ENCODE data around the gene ATP5F1D.

The ATP5F1D gene

DNA sequence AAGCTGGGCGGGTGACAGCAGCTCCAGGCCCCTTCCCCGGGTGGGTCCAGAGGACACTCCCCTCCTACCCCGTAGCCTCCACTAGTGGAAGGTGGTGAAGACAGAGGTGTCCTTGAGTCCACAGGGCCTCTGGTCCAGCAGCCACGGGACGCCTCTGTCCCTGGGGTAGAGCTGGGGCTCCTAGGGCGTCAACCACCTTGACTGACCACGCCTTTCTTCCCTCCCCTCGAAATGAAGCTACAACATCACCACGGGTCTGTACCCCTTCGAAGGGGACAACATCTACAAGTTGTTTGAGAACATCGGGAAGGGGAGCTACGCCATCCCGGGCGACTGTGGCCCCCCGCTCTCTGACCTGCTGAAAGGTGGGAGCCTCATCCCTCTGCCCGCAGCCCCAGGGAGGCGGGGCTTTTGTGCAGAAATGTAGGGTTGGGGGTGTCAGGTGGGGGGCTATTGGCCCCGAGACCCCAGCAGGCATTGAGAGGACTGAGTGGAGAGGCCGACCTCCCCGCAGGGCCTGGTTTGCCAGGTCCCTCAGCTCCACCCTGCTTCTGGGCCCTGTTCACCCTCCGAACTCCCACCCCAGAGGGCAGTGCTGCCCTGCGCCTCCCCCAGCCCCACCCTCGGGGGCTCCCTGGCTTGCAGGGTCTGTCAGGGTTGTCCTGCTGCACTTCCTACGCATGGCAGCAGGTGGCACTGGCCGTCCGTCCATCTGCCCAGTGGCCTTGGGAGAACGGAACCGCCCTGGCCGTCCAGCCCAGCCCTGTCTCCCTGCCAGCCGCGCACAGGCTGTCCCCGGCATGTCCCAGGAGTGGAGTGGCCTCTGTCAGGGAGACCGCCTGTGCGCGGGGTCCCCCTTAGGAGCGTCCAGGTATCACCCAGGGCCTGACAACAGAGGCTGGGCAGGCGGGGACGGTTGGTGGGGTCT, 20.3 kb upstream of the ATP5F1D start:
- DNase-seq, result no peak

- no peak for DNase-seq
Observed at GRCh38 chr19:1221904-1222255, 19.7 kb upstream of the ATP5F1D start.

DNA sequence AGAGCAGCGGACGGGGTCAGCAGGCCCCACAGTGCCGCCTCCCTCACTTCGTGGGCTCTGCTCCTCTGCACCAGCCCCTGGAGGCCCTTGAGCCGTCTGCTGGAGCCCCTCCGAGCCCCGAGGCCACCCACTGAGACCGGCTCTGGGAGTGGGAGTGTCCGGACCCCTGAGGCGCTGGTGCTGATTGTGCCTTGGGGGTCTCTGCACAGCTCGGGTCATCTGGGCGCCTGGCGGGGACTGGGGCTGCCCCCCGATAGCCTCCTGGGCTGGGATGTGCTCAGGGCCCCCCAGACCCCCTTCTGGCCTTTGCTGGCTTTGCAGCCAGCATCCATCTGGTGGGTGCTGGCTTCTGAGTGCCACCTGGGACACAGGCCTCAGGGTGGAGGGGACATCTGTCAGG, 19.2 kb upstream of the ATP5F1D start:
- no peak for DNase-seq

DNA sequence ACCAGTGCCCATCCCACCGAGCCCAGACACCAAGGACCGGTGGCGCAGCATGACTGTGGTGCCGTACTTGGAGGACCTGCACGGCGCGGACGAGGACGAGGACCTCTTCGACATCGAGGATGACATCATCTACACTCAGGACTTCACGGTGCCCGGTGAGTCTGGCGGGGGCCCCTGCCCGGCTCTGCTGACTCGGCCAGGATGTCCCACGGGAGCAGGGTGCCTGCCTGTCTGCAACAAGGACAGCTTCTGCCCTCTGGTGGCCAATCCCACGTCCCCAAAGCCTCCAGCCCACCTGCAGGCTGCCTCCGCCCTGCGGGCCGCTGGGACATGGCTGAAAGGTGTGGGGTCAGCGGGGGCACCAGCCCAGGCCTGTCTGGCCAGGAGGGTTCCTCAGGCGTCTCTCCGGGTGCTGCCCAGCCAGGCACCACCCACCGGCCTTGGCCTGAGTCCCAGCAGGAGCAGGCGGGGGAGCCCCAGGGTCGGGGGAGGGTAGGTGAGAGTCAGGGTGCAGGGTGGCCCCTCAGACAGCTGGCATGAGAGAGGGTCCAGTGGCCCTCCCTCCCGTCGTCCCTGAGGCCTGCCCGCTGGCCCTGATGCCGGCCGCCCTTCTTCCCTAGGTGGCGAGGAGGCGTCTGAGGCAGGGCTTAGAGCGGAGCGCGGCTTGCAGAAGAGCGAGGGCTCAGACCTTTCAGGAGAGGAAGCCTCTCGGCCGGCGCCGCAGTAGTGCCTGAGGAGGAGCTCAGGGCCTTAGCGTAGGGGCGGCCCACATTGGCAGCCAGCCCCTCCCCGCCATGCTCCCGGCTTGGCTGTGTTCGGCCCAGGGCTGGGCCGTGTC, 18.3 kb upstream of the ATP5F1D start:
- DNase-seq, result no peak

DNA sequence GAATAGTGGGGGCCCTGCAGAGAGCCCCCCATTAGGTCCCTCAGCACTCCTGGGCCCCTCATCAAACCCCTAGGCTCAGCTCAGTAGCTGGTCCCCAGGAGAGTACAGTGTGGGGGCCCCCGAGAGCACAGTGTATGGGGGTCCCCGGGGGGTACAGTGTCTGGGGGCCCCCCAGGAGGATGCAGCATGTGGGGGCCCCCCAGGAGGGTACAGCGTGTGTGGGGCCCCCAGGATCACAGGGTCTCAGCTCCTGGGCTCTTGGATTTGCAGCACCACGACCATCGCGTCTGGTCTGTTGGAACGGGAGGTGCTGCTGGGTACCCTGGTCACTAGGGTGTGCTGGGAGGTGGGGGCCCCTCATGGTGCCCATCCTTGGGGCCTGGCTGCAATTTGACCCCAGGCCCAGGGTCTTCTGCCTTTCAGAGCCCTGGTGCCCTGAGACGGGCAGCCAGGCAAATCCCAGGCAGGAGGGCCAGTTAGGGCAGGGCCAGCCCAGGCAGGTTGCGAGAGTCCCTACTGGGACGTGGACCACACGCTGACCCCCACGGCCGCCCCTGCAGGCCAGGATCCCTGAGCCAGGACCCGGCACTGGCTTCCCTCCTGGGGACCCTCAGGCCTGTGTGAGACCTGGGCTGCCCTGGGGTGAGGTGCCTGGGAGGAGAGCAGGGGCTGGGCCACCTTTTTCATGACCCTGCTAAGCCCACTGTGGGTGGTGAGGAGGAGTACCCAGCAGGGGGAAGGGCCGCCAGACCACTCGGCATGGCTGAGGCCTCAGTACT, 17.3 kb upstream of the ATP5F1D start:
- DNase-seq, result no peak

DNA sequence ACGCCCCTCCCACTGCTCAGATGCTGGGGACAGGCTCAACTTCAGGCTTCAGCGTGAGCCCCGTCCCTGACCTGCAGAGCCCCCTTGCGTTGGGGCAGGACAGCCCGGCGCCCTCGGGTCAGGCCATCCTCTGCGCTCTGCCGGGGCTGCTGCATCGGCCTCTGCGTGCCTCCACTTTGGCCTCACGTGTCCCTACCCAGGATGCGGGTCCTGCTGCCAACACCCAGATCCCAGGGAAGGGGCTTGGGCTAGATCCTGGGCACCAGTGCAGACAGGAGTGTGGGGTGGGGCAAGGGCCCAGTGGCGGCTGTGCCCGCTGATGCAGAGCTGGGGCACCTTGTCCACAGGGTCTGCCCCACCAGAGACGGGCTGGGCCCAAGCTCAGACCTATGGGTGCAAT, 16.7 kb upstream of the ATP5F1D start:
- DNase-seq, result no peak

- no peak for DNase-seq
Observed at GRCh38 chr19:1225440-1226226, 15.9 kb upstream of the ATP5F1D start.

- DNase-seq, result no peak
Observed at GRCh38 chr19:1226227-1226518, 15.4 kb upstream of the ATP5F1D start.

- no peak for DNase-seq
Observed at GRCh38 chr19:1226522-1227303, 14.8 kb upstream of the ATP5F1D start.

DNA sequence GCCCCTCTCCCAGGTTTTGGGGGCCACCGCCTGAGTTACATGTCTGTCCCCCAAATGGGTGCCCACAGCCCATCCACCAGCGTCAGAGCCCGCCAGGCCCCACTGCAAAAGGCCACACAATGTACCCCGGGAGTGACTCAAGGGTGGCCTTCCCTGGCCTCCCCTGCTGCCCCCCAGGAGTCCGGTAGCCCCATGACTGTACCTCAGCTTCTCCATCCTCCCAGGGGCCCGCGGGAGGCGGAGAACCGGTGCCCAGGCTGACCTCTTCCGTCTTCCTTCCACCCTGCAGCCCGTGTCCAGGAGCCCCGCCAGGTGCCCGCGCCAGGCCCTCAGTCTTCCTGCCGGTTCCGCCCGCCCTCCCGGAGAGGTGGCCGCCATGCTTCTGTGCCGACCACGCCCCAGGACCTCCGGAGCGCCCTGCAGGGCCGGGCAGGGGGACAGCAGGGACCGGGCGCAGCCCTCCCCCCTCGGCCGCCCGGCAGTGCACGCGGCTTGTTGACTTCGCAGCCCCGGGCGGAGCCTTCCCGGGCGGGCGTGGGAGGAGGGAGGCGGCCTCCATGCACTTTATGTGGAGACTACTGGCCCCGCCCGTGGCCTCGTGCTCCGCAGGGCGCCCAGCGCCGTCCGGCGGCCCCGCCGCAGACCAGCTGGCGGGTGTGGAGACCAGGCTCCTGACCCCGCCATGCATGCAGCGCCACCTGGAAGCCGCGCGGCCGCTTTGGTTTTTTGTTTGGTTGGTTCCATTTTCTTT, 14.1 kb upstream of the ATP5F1D start:
- no peak for DNase-seq

GRCh38 chr19:1228161-1228957, 13.2 kb upstream of the ATP5F1D start:
- no peak for DNase-seq

DNA sequence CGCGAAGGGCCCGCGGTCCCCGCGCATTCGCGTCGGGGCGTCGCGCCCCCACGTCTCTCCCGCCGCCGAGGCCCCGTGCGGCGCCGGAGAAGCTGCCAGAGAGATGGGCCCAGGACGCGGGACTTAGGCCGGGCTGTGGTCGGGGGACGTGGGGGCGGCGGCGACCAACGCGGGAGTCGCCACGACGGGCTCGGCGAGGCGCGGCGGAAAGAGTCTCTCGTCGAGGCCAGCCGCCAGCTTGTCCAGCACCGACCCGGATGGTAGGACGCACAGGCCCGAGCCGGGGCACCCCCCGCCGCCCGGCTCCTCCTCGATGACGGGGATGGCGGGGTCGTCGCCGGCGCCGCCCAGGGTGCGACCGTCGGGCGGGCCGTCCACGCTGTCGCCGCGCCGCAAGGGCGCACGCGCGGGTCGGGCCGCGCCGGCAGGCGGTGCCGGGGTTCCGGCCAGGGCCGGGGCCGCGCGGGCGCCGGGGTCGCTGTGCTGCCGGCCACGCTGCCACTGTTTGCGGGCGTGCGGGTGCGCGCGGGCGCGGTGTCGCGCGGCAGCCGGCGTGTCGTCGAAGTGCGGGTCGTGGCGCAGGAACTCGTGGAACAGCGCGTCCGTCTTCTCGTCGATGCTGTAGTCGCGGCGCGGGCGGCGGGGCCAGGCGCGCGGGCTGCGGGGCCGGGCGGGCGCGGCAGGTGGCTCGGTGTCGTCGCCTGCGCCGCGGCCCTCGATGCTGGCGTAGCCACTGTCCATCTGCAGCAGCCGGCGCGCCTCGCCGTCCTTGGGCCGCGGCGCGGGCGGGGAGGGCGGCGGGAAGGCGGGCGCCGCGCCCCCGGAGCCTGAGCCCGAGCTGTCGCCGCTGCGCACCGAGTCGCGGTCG, 12.3 kb upstream of the ATP5F1D start:
- no peak for DNase-seq

DNA sequence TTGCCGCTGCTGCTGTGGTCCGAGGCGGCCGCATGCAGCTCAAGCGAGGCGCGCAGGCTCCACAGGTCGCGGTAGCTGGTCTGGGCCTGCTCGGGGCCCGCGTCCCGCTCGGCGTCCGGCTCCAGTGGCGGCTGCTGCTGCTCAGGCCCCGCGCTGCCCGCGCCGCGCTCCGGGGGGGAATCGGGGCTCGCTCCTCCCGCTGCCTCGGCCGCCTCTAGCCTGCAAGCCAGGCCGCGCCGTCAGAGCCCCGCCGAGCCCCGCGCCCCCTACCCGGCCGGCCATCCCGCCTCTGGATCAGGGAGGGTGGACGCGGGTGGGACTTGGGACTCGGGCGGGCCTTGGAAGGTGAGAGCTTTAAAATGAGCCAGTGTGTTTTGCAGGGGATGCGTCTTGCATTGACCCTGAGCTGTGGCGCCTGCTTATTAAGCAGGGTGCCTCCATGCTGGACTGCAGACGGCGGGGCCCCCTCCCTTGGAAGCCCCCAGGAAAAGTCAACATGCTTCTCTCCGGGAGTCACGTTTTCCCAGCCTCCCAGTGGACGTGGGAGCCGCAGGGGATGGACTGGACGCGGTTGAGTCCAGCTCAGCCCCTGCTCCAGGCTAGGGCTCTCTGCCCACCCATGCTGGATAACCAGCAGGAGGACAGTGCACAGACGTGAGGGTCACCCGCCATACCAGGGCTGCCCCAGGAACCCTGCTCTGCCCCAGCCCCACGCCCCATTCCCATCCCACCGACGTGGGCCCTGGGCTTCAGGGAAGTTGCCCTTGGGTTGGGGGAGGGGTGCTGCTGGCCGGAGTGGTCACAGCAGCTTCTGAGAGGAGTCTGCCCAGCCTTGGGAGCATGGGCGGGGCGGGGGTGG, 11.4 kb upstream of the ATP5F1D start:
- DNase-seq, result no peak

GRCh38 chr19:1230783-1231489, 10.6 kb upstream of the ATP5F1D start:
- DNase-seq, result no peak

DNA sequence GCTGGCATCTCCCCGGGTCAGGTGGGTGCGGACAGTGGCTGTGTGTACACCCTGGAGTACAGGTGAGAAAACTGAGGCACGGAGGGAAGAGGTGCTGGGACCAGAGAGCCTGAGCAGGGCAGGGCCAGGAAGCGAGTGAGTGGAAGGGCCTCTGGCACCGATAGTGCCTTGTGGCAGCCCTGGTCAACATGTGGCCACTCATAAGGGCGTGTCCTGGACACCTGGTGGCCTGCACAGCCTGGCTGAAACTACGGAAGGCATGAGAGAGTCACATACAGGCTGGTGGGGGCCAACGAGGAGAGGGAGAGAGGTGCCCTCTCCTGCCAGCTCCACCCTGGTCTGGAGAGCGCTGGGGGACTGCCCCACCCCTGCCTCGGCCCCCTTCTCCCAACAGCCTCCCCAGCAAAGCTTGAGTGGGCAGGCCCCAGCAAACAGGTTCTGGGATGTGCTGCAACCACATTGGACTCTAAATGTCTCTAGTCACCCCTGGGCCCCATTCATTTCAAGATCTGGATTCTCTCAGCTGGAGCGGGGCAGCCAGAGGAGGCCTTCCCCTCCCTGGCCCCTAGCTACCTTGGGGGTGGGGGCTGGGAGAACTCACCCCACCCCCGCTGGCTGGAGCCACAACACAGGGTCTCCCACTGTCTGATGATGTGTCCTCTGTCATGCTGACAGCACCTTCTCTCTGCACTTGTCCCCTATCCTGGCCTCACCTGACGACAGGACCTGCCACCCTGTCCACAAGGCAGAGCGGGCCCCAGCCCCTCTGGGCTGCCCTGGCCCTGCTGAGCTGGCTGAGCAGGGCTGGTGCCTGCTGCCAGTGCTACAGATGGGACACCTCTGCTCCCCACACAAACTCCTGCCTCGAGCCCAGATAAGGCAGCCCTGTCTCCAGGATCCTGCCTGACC, 9.6 kb upstream of the ATP5F1D start:
- DNase-seq, result no peak

DNA sequence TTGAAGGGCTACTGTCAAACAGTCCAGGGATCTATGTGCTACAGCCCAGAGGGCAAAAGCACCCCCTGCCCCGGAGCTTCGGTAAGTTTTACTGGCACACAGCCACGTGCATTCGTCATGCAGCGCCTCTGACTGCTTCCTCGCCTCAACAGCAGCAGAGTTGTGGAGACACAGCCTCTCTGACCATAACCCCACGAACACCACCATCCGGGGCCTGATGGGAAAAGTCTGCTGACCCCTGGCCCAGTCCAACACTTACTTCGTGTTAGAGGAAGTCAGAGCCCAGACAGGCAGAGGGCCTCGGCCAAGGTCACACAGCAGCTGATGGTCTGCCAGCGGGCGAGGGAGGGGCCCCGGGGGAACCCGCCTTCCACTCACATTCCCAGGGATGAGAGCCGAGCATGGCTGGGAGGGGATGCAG, 8.9 kb upstream of the ATP5F1D start:
- DNase-seq, result no peak
